GM13976 (cell line): ENCODE results near the gene TADA1.

Experiments used
- DNase-seq: peaks from one replicate; pipeline ENCODE4 v3.0.0; 2012; ENCODE audit warnings: low spot score
- CTCF ChIP-seq: IDR thresholded peaks from 2 replicates; pipeline ENCODE4 v1.5.1; 2012; ENCODE audit warnings: borderline replicate concordance, mild to moderate bottlenecking; ENCODE audit not compliant: insufficient read depth; ENCODE audit errors: extremely low read depth, missing control alignments, control extremely low read depth
- in situ Hi-C: fragments of 300-500 bp; cut with MboI; formaldehyde crosslinking; loops from one replicate; pipeline ENCODE4 v1.12.0; 2022; ENCODE audit warnings: low sequenced_read_pairs, mixed read lengths, inconsistent platforms; ENCODE audit not compliant: unreplicated experiment

The TADA1 gene

DNA sequence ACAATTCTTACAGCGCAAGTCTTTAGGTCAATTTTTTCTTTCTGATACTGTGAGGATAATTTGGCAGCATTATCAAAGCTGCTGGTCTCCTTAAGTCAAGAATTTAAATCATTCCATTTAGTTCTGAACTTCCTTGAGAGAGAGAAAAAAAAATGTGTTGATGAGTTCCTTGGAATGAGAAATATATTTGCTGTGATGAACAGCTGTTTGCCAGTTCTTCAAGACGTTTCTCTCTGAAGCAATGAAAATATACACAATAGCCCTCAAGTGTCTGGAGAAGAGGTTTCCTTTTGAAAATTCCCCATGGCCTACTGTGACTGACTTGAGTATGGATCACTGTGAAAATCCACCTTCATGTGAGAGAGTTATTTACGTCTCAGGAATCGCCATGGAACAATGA, 31.0 kb upstream of the TADA1 start:
- no peak for DNase-seq
- TF ChIP-seq CTCF = no peak
- in situ Hi-C loops = loop anchor here (25.0 kb wide), 2 partner anchors 530 to 630 kb away; no protein-coding TSS in a partner anchor

GRCh38 chr1:166906647-166907046, 30.6 kb upstream of the TADA1 start:
- in situ Hi-C loops = loop anchor here (25.0 kb wide), 2 partner anchors 531 to 631 kb away; no protein-coding TSS in a partner anchor
- no peak for DNase-seq
- no peak for TF ChIP-seq CTCF

- no peak for TF ChIP-seq CTCF
- in situ Hi-C loops = loop anchor here (25.0 kb wide), 2 partner anchors 531 to 631 kb away; no protein-coding TSS in a partner anchor
- no peak for DNase-seq
Measured at GRCh38 chr1:166905900-166906299, 29.8 kb upstream of the TADA1 start.

DNA sequence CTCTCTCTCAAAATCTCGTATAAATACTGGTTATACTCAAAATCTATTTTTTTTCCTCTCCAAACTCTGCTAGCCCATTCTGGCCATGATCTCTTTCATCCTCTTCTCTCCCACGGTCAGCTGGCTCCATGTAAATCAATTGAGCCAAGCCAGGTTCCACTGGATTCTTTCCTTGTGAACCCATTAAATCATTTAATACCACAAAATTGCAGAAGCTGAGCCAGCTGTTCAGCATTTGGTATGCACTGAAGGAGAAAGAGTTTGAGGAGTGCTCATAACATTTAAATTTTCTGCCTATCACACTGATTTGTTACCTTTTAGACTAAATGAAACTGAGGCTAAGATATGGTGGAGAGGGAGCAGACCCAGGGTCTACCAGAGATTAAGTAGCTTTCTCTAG, 29.1 kb upstream of the TADA1 start:
- in situ Hi-C loops = loop anchor here (25.0 kb wide), 2 partner anchors 532 to 632 kb away; no protein-coding TSS in a partner anchor
- DNase-seq = no peak
- TF ChIP-seq CTCF = no peak

- TF ChIP-seq CTCF = no peak
- no peak for DNase-seq
- in situ Hi-C loops = loop anchor here (25.0 kb wide), 2 partner anchors 534 to 634 kb away; no protein-coding TSS in a partner anchor
Measured at GRCh38 chr1:166903232-166903631, 27.2 kb upstream of the TADA1 start.

DNA sequence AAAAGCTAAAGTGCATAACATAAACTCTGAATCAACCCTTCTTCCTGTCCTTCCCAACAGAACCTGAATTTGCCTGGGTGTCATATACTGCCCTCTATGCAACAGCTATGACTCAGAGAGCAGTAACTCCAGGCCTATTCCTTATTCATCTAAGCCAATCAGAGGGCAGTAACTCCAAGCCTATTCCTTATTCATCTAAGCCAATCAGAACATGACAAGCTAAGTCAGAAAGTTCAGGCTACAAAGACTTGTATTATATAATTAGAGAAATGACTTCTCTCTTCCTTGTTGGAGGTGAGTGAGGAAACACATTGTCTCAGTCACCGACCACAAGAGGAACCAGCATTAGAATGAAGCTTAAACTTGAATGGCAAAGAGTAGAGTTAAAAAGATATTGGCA, 26.2 kb upstream of the TADA1 start:
- TF ChIP-seq CTCF = no peak
- in situ Hi-C loops = loop anchor here (25.0 kb wide), 2 partner anchors 535 to 635 kb away; no protein-coding TSS in a partner anchor
- no peak for DNase-seq
